Left ventricle myocardium superior (tissue), 1 donor: ENCODE measurements around the gene SUCLG1. TPM values are rescaled to one million over a fixed set of nuclear protein-coding genes. Genes with fewer than 3 reads are reported as not detected.
"Not testable (repeated sequence)": the region's sequence is repeated elsewhere in the genome, so short reads cannot be mapped to it uniquely, and the experiment has no call there.

Experiments
- ATAC-seq: fragments of 200-7000 bp; cut with Tn5 transposase; one replicate; pipeline ENCODE4 v1.9.1; 2020; ENCODE audit warnings: mild to moderate bottlenecking, moderate library complexity
- DNase-seq: peaks from one replicate; pipeline ENCODE4 v3.0.0-alpha.2; 2020
- intact Hi-C: fragments of 100-400 bp; cut with micrococcal nuclease; formaldehyde crosslinking; loops from one replicate; pipeline ENCODE4 v1.11.0; 2022
- total RNA-seq: library from RNA; stranded (reverse); fragmentation: NEBNext Ultra II Directional; extraction: Animal tissue kit (Norgen Biotek cat#: 25700); gene quantifications from one replicate; pipeline ENCODE4 v1.2.1, GENCODE V29; 2021
- donor health status: DM: no; HTN: yes; CAD: no; lungs with severe emphysema.

The SUCLG1 gene
- total RNA-seq, 1 donor from 2014 or later = 308 TPM

DNA sequence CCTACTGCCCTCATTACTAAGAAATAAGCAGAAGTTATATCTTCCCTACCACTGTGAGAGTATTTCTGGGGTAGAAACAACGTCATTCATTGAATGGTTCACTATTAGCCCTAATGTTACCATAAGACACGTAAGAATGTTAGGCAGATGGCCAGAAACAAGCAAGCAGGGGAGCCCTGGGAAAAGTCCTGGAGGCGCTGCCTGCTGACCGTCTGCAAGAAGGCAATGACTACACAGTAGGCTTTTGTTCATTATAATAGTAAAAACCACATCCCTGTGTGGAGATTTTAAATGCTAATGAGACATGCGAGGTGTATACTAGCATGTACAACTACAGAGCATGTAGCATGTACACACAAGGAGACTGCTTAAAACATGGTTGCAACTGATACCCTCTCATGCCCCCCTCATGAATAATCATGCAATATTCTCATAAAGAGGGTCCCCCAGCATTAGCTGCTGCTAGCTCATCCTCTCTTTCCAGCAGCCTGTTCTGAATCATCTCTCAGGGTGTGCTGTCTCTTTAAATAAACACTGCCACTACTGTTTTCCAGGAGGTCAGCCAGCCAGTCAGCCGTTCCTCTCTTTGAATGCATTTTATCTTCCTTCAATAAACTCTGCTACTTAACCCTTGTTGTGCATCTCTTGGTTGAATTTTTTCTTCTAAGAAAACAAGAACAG, 23.6 kb downstream of the SUCLG1 start:
- no peak for DNase-seq
- intact Hi-C loops = no loop called here
- ATAC-seq = peak; percentile 86

DNA sequence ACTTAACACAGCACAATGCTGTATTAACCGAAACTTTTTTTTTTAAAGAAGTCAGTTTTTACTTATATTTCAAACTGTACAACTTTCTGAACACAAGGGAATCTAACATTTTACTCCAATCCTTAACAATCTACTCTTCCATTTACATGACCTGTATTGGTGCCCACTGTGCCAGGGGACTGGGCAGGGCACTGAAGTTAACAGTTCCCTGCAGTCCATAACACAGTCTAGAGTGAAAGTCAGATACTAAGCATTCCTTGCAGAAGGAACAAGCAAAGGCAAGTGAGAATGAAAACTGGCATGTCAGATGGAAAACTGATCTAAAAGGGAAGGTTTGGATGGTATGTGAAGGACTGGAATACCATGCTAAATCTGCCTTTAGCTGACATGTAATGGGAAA, 29.8 kb downstream of the SUCLG1 start:
- no peak for DNase-seq
- peak; percentile 39 for ATAC-seq
- intact Hi-C loops = no loop called here

DNA sequence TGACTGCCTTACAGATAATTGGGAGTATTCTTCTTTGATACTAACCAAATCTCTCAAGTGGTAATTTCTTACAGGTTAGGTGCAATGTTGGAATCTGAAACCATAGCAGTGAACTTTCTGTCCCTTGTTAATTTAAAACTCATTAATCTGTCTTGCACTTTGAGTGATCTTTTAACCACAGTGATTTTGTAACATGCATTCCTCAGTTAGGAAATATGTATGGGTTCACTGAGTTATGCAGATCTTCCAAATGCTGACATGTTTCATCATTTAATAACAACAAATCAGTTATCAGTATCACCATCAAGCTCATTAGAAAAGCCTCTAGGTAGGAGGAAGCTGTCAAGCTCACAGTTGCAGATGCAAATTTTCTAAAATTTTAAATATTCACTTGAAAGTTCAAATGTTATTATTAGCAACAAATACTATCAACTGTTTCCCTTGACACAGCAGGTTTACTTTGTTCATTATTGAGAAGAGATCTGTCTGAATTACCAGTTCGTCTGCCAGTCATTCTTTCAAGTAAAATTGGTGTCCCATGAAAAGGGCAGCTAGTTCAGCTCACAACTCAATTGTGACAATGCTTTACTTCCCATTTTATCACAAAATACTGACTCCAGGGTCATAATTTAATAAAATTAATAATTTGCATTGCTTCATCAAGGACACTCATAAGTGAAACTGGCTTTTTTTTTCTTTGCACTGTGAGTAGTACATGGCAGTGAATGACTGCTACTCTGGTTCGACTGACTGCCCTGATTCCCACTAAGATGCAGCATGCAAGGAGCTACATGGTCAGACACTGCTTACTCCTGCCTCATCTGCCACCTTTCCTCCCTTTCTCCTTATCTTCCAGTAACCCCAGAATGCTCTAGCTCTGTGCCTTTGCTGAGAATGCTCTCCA, 31.6 kb downstream of the SUCLG1 start:
- intact Hi-C loops = no loop called here
- ATAC-seq (no peak), DNase-seq (no peak)

DNA sequence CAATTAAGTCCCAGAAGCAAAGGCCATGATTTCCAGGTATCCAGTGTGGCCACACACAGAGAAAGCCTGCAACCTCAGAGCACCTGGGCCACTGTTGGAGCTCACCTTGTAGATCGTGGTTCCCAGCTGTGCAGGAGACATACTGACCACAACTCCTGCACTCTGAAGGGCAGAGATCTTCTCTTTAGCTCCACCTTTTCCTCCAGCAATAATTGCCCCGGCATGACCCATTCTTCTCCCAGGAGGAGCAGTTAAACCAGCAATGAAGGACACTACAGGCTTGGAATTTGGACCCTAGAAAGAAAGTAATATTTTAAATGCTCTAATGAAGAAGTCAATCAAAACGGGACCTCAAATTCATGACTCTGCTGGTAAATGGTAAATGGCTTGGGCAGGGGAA, 33.8 kb downstream of the SUCLG1 start:
- intact Hi-C loops = no loop called here
- DNase-seq = no peak
- no peak for ATAC-seq

DNA sequence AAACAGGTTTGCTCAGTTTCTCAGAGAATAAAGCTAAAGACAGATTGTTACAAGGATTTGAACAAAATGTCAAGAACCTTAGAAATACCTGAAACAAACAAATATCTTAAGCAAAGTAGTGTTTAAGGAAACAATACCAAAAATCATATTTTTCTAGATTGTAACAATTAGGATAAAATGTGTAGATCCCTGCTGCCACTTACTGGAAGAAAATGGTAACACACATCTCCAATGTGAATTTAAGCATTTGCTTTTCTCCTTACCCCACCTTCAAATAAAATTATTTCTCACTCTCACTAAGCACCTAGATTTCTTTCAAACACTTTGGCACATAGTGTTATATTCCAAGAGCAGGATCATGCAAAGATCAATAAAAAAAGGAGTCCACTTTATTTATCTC, 34.9 kb downstream of the SUCLG1 start:
- ATAC-seq (no peak), DNase-seq (no peak)
- intact Hi-C loops = no loop called here

DNA sequence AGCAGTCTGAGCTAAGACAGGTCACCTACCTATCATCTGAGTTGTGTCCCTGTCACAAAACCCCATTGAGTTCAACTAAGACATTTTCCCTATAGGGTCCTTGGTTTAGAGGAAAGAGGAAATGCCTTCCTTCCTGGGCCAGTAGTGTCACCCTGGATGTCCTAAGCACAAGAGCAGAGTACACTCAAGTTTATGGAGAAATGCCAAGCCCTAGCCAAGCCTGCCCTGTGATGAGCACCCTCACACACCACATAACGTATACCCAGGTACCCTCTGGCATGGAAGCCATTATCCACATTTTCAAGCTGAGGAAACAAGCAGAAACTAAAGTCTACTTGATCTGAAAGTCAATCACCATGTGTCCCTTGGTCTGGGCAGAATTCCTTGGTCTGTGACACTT, 37.3 kb downstream of the SUCLG1 start:
- ATAC-seq (peak; percentile 89), DNase-seq (no peak)
- intact Hi-C loops = no loop called here

DNA sequence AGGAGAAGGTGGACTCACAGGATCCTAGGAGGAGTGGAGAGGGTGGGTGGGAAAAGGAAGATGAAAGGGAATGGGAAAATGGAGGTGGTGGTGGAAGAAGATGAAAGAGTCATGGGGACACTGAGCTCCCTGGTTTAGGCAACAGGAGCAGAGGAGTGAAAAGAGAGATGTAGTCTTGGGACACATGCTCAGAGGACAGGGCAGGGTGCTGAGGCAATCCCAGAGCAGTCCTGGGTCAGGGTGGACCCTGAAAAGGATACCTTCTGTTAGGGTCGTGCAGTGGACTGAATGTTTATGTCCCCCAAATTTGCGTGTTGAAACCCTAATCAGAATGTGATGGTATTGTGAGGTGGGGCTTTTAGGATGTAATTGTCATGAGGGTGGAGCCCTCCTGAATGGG, 37.9 kb downstream of the SUCLG1 start:
- peak; percentile 30 for ATAC-seq
- DNase-seq = no peak
- intact Hi-C loops = no loop called here

DNA sequence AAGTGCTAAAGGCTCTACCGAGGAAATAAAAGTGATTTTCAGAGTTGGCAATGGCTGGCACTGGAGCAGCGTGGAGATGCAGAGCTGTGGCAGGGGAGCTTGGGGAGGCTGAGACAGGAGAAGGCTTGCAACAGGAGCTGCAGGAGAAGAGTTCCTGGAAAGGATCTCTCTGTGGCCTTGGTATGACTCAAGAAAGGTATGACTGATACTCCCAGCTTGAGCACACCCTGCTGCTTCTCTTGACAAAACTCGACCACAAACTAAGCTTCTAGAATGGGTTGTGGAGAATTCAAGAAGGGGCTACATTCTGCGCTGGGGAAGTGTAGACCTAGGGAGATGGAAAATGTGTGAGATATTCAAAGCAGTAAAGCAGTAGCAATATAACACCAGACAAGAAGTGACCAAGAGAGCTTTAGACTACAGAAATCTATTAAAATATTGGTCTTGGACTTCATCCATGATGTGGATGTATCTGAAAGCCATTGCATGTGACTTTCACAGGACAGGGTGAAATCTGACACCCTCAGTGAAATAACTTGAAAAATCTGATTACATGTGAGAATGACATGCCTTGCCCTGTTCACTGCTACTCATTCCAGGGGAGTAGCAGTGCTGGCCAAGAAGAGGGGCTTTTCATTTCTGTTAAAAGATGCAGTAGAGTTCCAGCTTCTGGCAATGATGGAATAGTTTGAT, 41.5 kb downstream of the SUCLG1 start:
- intact Hi-C loops = no loop called here
- DNase-seq (no peak), ATAC-seq (no peak)

DNA sequence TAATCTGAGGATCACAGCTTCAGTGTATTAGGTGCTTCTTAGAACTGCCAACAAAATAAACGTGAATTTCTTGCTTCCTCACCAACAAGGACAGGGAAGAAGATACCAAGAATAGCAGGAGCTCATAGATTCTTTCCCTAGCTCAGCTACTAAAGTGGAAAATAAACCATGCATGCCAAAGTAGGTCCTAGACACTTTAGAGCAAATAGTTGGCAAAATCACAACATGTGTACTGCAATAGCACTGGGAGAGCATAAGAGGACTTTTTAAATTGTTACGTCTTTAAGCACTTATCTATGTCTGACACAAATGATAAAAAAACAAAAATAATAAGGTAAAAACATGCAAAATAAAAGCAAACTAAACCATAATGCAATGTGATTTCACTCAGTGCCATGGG, 49.5 kb downstream of the SUCLG1 start:
- ATAC-seq = peak; percentile 43
- DNase-seq = no peak
- intact Hi-C loops = no loop called here

DNA sequence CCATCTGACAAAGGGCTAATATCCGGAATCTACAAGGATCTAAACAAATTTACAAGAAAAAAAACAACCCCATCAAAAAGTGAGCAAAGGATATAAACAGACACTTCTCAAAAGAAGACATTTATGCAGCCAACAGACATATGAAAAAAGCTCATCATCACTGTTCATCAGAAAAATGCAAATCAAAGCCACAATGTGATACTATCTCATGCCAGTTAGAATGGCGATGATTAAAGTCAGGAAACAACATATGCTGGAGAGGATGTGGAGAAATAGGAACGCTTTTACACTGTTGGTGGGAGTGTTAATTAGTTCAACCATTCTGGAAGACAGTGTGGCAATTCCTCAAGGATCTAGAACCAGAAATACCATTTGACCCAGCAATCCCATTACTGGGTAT, 57.0 kb downstream of the SUCLG1 start:
- DNase-seq, intact Hi-C loops, ATAC-seq: not testable (repeated sequence)

DNA sequence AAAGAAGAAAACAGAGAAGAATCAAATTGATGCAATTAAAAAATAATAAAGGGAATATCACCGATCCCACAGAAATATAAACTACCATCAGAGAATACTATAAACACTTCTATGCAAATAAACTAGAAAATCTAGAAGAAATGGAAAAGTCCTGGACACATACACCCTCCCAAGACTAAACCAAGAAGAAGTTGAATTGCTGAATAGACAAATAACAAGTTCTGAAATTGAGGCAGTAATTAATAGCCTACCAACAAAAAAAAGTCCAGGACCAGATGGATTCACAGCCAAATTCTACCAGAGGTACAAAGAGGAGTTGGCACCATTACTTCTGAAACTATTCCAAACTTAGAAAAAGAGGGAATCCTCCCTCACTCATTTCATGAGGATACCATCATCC, 59.2 kb downstream of the SUCLG1 start:
- DNase-seq, ATAC-seq, intact Hi-C loops: not testable (repeated sequence)

DNA sequence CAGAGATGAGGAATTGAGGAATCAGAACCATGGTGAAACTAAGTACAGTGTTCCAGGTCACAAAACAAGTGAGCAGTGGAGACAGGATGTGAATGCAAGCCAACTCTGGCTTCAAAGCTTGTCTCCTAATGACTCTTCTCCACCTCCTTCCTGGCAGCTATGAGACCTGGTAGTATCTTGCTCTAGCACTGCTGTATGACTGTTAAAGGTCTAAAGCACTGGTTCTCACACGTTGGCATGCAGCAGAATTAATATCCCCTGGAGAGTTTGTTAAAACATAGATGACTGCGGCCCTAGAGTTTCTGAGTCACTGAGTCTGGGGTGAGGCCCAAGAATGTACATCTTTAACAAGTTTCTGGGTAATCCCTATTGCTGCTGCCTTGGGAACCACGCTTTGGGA, 63.3 kb downstream of the SUCLG1 start:
- intact Hi-C loops = no loop called here
- no peak for ATAC-seq
- DNase-seq = no peak

DNA sequence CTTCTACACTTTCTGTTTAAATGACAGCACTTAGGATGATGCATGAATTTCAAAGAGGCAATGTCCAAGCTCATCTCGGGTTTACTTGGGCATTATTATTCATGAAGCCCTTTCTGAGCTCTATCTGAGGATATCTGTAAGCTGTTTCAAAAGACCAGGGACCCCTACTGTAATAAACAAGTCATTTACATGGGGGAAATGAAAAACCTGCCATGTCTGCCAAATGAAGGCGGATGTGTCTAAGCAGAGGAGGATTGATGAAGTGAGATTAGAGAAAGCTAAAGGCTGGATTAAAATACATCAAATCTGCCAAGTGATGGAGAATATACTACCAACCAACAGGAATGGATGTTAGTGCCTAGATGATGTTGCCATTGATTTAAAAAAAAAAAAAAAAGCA, 64.5 kb downstream of the SUCLG1 start:
- ATAC-seq (no peak), DNase-seq (no peak)
- intact Hi-C loops = no loop called here

DNA sequence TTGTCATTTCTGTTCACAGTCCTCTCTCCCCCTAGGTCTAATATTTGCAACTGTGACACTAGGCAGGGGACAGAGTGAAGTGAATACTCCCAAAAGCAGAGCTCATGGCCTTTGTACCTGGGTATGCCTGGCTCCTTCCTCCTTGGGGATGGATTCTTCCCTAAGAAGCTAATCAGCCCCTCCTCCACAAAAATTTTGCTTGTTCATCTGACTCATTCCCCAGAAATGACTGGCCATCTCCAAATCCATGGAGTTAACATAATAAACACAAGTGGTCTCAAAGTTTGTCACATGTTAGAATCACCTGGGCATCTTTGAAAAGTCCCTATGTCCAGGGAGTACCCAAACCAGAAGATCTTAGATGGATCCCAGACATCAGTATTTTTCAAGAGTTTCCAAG, 65.3 kb downstream of the SUCLG1 start:
- intact Hi-C loops = no loop called here
- no peak for ATAC-seq

DNA sequence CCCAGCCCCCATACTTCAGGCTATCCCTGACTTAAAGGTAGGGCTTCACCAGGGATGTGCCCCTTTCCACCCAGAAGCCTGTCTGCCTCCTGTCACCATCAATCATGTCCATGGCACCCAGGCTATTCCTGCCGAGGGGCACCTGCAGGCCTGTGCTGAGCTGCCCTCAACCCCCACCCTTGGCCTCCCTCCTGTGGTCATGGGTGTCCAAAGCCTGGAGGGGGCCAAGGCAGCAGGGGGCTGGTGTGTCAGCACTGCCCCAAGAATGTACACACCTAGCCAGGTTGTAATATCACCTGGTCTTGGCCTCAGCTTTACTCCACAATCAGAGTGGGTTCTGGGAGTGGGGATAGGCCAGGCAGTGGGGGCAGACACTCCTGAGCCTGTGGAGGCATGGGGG, 69.3 kb downstream of the SUCLG1 start:
- intact Hi-C loops = loop anchor here (2.0 kb wide), 1 partner anchor 39 kb away; no protein-coding TSS in a partner anchor
- no peak for DNase-seq
- no peak for ATAC-seq

More for the DNA sequence above, 65.3 kb downstream of the SUCLG1 start:
- DNase-seq = no peak

DNA sequence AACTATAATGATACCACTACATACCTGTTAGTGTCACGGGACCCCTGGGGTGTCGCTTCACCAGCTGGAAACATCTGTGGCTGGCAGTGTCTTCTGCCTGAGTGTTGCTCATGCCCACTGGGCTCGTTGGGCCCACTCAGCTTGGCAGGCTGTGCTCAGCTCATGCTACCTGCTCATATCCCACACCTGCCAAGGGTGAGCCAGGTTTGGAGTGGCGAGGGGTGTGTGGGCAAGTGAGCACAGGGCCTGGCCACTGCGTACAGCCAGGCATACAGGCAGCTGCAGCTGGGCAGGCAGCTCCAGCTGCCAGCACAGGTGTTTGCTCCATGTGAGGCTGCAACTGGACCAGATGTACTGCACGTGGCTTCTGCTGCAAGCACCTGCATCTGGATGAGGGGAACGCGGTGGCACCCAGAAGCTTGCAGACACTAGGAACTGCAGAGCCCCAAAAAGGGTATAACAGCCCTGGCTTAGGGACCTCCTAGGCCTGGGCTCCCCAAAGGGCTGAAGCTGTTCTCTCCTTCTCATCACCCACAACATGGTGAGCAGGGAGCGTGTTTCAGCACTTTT, 70.1 kb downstream of the SUCLG1 start:
- intact Hi-C loops = no loop called here
- DNase-seq (no peak), ATAC-seq (no peak)

DNA sequence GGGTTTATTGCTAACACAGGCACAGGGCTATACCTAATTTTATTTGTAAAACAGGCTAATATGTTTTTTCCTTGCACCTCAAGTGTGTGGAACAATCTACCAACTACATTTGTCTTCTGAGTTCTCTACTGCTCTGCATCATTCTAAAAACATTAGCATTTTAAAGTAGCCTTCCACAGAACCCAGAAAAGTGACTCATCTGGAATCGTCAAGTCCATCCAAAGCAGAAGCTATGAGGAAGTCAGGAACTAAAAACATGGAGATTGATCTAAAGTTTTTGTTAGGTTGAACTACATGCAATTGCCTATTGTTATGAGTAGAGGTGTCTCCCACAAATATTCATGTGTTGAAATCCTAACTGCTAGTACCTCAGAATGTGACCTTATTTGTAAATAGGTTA, 70.9 kb downstream of the SUCLG1 start:
- intact Hi-C loops = no loop called here
- DNase-seq (no peak), ATAC-seq (no peak)

DNA sequence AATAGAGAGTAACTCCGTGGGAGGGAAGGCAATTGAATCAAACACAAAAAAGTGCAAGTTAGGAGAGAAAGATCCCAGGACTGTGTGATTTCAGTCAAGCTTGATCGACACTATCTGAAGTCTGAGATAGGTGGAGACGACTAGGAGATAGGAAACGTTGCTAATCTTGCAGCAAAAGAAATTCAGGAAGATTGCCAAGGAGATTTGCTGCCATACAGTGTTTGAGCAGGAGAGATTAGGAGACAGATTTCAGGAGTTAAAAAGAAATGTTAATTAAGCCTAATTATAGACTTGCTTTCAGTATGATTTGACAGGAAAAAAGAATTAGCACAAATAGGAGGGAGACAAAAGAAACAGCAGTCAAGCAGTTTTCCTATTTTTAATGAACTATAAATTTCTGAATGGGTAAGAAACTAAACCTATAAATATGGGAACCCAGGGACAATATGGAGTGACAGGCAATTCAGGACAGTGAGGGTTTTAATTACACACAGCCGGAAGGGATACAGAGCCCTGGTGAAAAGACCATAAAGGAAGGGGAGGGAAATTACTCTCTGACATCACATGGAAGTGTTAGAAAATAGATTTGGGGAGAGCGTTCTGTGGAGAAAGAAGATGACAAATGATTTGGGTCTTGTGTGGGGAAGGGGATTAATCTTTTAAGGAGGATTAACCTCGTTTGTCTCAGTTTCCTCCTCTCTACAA, 72.6 kb downstream of the SUCLG1 start:
- DNase-seq (no peak), ATAC-seq (no peak)
- intact Hi-C loops = no loop called here

DNA sequence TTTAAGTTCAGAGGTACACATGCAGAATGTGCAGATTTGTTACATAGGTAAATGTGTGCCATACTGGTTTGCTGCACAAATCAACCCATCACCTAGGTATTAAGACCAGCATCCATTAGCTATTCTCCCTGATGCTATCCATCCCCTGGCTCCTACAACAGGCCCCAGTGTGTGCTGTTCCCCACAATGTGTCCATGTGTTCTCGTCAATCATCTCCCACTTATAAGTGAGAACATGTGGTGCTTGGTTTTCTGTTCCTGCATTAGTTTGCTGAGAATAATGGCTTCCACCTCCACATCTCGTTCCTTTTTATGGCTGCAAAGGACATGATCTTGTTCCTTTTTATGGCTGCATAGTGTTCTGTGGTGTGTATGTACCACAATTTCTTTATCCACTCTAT, 75.8 kb downstream of the SUCLG1 start:
- intact Hi-C loops = no loop called here
- ATAC-seq = no peak

More for the DNA sequence above, 75.8 kb downstream of the SUCLG1 start:
- no peak for DNase-seq
